ENCODE measurements around the gene TENM3.

DNA sequence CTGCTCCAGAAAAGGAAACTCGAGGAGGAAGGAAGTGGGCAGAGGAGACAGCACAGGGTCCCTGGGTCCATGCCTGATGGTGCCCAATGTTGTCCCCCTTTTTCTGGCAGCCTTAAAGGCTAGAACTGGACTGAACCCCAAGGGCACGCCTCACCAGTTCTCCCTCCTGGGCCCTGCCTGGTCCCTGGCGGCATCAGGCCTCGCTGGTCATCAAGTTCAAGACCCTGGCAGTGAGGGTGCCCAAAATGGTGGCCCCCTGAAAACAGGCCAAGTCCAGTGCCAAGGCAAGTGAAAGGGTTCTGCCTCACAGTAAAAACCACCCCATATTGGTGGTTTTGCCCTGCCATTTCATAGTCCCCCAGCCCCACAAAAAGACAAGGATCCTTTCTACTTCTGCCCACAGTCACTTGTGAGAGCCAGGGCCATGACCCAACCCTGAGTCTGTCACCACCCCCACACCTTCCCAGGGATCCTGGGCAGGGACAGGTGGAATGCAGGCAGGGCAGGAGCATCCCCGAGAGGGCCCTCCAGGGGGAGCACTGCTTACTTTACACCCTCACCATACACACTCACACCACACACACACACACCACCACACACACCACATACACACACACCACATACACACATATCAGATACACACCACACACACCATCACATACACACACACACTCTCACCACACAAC, 566.4 kb downstream of the TENM3 start:
- TF ChIP-seq, protein P1, sequence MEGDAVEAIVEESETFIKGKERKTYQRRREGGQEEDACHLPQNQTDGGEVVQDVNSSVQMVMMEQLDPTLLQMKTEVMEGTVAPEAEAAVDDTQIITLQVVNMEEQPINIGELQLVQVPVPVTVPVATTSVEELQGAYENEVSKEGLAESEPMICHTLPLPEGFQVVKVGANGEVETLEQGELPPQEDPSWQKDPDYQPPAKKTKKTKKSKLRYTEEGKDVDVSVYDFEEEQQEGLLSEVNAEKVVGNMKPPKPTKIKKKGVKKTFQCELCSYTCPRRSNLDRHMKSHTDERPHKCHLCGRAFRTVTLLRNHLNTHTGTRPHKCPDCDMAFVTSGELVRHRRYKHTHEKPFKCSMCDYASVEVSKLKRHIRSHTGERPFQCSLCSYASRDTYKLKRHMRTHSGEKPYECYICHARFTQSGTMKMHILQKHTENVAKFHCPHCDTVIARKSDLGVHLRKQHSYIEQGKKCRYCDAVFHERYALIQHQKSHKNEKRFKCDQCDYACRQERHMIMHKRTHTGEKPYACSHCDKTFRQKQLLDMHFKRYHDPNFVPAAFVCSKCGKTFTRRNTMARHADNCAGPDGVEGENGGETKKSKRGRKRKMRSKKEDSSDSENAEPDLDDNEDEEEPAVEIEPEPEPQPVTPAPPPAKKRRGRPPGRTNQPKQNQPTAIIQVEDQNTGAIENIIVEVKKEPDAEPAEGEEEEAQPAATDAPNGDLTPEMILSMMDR (IDR thresholded peaks at IDR 0.05; ENCODE audit: low read depth, low read length, poor library complexity, severe bottlenecking), result peak; percentile 33
- TF ChIP-seq EZH2phosphoT487 (IDR thresholded peaks at IDR 0.05; ENCODE audit: borderline replicate concordance, low read length), result no peak
